Effector memory CD4-positive, alpha-beta T cell (primary cell): ENCODE data around the gene SMIM43.

Experiments
- DNase-seq, 3 donors: peaks; one replicate each; pipeline ENCODE4 v3.0.0-alpha.2; 2020
- H3K27ac ChIP-seq: 2 replicates; pipeline ENCODE4 v1.7.0; 2013; ENCODE audit warnings: mild to moderate bottlenecking, low read length, moderate library complexity; ENCODE audit not compliant: insufficient read depth, poor library complexity, severe bottlenecking
- H3K27me3 ChIP-seq: replicated peaks from 2 replicates; pipeline ENCODE4 v1.7.0; 2013; ENCODE audit warnings: mild to moderate bottlenecking, low read length; ENCODE audit not compliant: insufficient read depth, control insufficient read depth, poor library complexity, severe bottlenecking
- H3K36me3 ChIP-seq: 2 replicates; pipeline ENCODE4 v1.7.0; 2013; ENCODE audit warnings: mild to moderate bottlenecking, low read length, moderate library complexity; ENCODE audit not compliant: control insufficient read depth, insufficient read depth
- H3K4me1 ChIP-seq: 2 replicates; pipeline ENCODE4 v1.7.0; 2013; ENCODE audit warnings: low read length, mild to moderate bottlenecking; ENCODE audit not compliant: control insufficient read depth, insufficient read depth, poor library complexity, severe bottlenecking
- H3K4me3 ChIP-seq: 2 replicates; pipeline ENCODE4 v1.7.0; 2013; ENCODE audit warnings: low read length, low read depth, mild to moderate bottlenecking; ENCODE audit not compliant: insufficient read depth, poor library complexity, severe bottlenecking
- H3K9me3 ChIP-seq: 2 replicates; pipeline ENCODE4 v1.7.0; 2013; ENCODE audit warnings: mild to moderate bottlenecking, low read length, moderate library complexity; ENCODE audit not compliant: control insufficient read depth

The SMIM43 gene

DNA sequence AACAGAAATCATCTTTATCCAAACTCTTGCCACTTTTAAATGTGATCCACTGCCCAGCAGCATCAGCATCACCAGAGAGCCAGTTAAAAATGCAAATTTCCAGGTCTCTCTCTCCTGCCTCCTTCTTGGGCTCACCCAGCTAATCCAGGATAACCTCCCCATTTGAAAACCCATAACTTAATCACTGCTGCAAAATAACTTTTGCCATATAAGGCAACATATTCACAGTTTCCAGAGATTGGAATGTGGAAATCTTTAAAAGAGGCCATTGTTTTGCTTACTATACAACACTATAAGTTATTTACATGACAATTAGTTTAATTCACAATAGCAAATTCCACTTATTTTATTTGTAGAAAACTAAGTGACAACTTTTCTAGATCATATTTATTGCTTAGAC is 31.3 kb upstream of the SMIM43 start:
- H3K4me3 ChIP-seq, result no peak overlapping the region
- no peak for DNase-seq
- H3K27ac ChIP-seq, result no peak overlapping the region
- no peaks in the 10 kb centered on the region for H3K9me3 ChIP-seq
- H3K36me3 ChIP-seq, result no peaks in the 10 kb centered on the region
- no peaks in the 10 kb centered on the region for H3K27me3 ChIP-seq
- no peaks in the 10 kb centered on the region for H3K4me1 ChIP-seq

DNA sequence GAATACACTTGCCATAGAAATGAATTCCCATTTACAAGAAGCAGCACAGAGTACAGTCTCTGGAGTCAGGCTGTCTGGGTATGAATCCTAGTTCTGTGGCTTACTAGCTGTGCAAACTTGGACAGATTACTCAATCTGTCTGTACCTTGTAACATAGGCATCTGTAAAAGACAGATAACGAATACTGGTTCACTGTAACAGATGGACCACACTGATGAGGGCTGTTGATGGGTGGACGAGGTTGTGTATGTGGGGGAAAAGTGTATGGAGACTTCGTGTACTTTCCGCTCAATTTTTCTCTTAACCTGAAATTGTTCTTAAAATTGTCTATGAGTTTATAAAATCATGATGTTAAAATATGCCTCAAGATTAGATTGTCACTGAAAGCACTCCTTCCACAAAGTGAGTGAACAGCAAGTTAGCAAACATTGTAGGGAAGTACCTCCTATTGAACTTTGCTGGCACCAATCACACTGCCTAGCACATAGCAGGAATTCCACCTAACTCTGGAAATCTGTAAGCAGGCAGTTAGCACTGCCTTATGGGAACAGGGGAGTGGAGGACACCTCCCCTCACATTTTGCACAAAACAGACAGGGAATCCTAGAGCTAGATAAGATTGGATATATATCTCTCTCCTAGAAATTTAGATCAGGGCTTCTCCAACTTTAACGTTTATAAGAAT is 29.7 kb upstream of the SMIM43 start:
- H3K27me3 ChIP-seq, result no peaks in the 10 kb centered on the region
- H3K27ac ChIP-seq, result no peak overlapping the region
- DNase-seq, result no peak
- no peaks in the 10 kb centered on the region for H3K36me3 ChIP-seq
- no peaks in the 10 kb centered on the region for H3K9me3 ChIP-seq
- H3K4me3 ChIP-seq, result no peak overlapping the region
- no peaks in the 10 kb centered on the region for H3K4me1 ChIP-seq

GRCh38 chr4:121792966-121793365 is 28.0 kb upstream of the SMIM43 start:
- Histone ChIP-seq H3K4me3 (no peak overlapping the region), H3K27me3 (no peaks in the 10 kb centered on the region), H3K4me1 (no peaks in the 10 kb centered on the region), H3K27ac (no peak overlapping the region), H3K36me3 (no peaks in the 10 kb centered on the region), H3K9me3 (no peaks in the 10 kb centered on the region)
- no peak for DNase-seq

DNA sequence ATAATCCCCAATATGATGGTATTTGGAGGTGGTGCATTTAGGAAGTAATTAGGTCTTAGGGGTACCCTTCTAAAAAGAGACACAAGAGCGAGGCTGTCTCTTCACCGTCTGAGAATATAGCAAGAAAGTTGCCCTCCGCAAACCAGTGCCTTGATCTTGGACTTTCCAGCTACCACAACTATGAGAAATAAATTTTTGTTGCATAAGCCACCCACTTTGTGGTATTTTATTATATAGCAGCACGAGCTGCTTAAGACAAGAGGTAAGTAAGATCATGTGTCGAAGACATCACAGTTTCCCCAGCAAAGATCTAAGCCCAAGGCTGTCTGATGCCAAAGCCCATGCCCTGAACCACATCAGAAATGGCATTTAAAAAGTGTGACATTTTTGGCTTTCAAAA is 26.5 kb upstream of the SMIM43 start:
- H3K4me3 ChIP-seq, result no peak overlapping the region
- no peak overlapping the region for H3K27ac ChIP-seq
- no peak for DNase-seq
- no peaks in the 10 kb centered on the region for H3K4me1 ChIP-seq
- no peaks in the 10 kb centered on the region for H3K9me3 ChIP-seq
- no peaks in the 10 kb centered on the region for H3K36me3 ChIP-seq
- no peaks in the 10 kb centered on the region for H3K27me3 ChIP-seq

DNA sequence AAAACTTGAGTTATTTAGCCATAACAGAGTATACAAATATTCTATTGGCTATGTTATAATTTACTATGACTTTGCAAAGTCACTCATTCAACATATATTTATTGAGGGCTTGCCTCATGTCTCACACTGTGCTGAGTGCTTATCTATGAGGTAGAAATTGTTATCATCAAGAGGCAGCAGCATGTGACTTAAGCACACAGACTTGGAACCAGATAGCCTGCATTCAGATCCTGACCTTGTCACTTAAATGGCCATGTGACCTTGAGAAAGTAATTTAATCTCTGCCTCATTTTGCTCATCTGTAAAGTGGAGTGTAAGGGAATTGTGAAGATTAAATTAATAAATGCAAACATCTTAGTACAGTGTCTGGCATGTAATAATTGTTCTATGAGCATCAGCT is 26.0 kb upstream of the SMIM43 start:
- no peaks in the 10 kb centered on the region for H3K27me3 ChIP-seq
- DNase-seq, result no peak
- no peak overlapping the region for H3K4me3 ChIP-seq
- no peaks in the 10 kb centered on the region for H3K4me1 ChIP-seq
- H3K36me3 ChIP-seq, result no peaks in the 10 kb centered on the region
- H3K27ac ChIP-seq, result no peak overlapping the region
- H3K9me3 ChIP-seq, result no peaks in the 10 kb centered on the region

- Histone ChIP-seq H3K4me3 (no peak overlapping the region), H3K27ac (no peak overlapping the region), H3K4me1 (no peaks in the 10 kb centered on the region)
Observed at GRCh38 chr4:121789960-121790829, 25.2 kb upstream of the SMIM43 start.

GRCh38 chr4:121789455-121789854 is 24.5 kb upstream of the SMIM43 start:
- Histone ChIP-seq H3K4me3 (no peak overlapping the region), H3K27me3 (no peaks in the 10 kb centered on the region), H3K36me3 (no peaks in the 10 kb centered on the region), H3K27ac (no peak overlapping the region), H3K4me1 (no peaks in the 10 kb centered on the region), H3K9me3 (no peaks in the 10 kb centered on the region)
- DNase-seq, result no peak

More at GRCh38 chr4:121789960-121790829, 25.2 kb upstream of the SMIM43 start:
- H3K27me3 ChIP-seq, result no peaks in the 10 kb centered on the region
- H3K36me3 ChIP-seq, result no peaks in the 10 kb centered on the region
- no peak for DNase-seq
- no peaks in the 10 kb centered on the region for H3K9me3 ChIP-seq

- Histone ChIP-seq H3K27ac (no peak overlapping the region), H3K36me3 (no peaks in the 10 kb centered on the region), H3K27me3 (no peaks in the 10 kb centered on the region), H3K4me3 (no peak overlapping the region), H3K4me1 (no peaks in the 10 kb centered on the region), H3K9me3 (peaks cover 5% of the 10 kb centered on the region)
- no peak for DNase-seq
Observed at GRCh38 chr4:121788896-121789295, 23.9 kb upstream of the SMIM43 start.

- Histone ChIP-seq H3K4me1 (no peaks in the 10 kb centered on the region), H3K4me3 (no peak overlapping the region), H3K27ac (no peak overlapping the region), H3K9me3 (peaks cover 5% of the 10 kb centered on the region), H3K36me3 (no peaks in the 10 kb centered on the region), H3K27me3 (no peaks in the 10 kb centered on the region)
- DNase-seq, result no peak
Observed at GRCh38 chr4:121786221-121786620, 21.3 kb upstream of the SMIM43 start.

GRCh38 chr4:121785479-121785878 is 20.5 kb upstream of the SMIM43 start:
- Histone ChIP-seq H3K4me3 (no peak overlapping the region), H3K36me3 (no peaks in the 10 kb centered on the region), H3K4me1 (no peaks in the 10 kb centered on the region), H3K27ac (no peak overlapping the region), H3K27me3 (no peaks in the 10 kb centered on the region), H3K9me3 (peaks cover 5% of the 10 kb centered on the region)
- no peak for DNase-seq
